ENCODE data around the gene MAPK9. TPM values are rescaled to one million over a fixed set of nuclear protein-coding genes. Genes with fewer than 3 reads are reported as not detected.

MAPK9 gene
- total RNA-seq, 1 donor from 2014 or later, result 47.4 TPM

DNA sequence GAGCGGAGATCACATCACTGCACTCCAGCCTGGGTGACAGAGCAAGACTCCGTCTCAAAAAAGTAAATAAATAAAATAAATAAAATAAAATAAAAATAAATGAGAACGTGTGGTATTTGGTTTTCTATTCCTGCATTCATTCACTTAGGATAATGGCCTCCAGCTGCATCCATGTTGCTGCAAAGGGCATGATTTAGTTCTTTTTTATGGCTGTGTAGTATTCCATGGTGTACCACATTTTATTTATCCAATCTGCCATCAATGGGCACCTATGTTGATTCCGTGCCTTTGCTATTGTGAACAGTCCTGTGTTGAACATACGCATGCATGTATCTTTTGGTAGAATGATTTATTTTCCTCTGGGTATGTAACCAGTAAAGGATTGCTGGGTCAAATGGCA, 74.1 kb downstream of the MAPK9 start:
- H3K27ac Mint-ChIP-seq (ENCODE audit: unreplicated experiment), result no peak overlapping the region
- no peak overlapping the region for H3K4me3 Mint-ChIP-seq (ENCODE audit: unreplicated experiment)
- H3K27me3 Mint-ChIP-seq (ENCODE audit: unreplicated experiment), result peaks cover 7% of the 10 kb centered on the region
- DNase-seq, result no peak
- H3K4me1 Mint-ChIP-seq (ENCODE audit: low read depth, unreplicated experiment), result no peaks in the 10 kb centered on the region
- TF ChIP-seq, protein P1, sequence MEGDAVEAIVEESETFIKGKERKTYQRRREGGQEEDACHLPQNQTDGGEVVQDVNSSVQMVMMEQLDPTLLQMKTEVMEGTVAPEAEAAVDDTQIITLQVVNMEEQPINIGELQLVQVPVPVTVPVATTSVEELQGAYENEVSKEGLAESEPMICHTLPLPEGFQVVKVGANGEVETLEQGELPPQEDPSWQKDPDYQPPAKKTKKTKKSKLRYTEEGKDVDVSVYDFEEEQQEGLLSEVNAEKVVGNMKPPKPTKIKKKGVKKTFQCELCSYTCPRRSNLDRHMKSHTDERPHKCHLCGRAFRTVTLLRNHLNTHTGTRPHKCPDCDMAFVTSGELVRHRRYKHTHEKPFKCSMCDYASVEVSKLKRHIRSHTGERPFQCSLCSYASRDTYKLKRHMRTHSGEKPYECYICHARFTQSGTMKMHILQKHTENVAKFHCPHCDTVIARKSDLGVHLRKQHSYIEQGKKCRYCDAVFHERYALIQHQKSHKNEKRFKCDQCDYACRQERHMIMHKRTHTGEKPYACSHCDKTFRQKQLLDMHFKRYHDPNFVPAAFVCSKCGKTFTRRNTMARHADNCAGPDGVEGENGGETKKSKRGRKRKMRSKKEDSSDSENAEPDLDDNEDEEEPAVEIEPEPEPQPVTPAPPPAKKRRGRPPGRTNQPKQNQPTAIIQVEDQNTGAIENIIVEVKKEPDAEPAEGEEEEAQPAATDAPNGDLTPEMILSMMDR (IDR thresholded peaks at IDR 0.05; ENCODE audit: partially characterized antibody, unreplicated experiment), result no peak
- peaks cover 20% of the 10 kb centered on the region for H3K36me3 Mint-ChIP-seq (ENCODE audit: unreplicated experiment)
- H3K9me3 Mint-ChIP-seq (ENCODE audit: unreplicated experiment), result peaks cover 28% of the 10 kb centered on the region

DNA sequence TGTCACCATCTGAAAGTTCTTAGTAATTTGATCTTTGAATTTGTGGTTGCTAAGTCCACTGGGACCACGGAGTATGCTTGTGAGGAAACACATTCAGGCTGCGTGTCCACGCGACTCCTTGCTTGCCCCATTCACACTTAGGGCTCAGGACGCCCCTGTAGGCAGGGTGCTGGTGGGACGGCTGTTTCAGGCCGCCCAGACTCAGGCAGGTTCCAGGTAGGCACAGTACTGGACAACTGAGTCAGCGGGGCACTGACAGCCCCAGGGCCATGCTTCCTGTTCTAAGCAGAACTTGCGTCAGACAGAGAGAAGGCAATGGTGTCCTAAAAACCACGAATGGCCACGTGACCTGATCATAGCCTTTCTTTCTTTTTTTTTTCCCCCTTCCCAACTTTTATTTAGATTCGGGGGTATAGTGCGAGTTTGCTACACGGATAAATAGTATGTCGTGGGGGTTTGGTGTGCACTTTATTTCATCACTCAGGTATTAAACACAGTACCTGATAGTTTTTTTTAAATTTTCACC, 75.2 kb downstream of the MAPK9 start:
- Mint-ChIP-seq H3K27ac (ENCODE audit: unreplicated experiment) (no peak overlapping the region), H3K27me3 (ENCODE audit: unreplicated experiment) (peaks cover 11% of the 10 kb centered on the region), H3K4me1 (ENCODE audit: low read depth, unreplicated experiment) (no peaks in the 10 kb centered on the region), H3K9me3 (ENCODE audit: unreplicated experiment) (peaks cover 24% of the 10 kb centered on the region), H3K36me3 (ENCODE audit: unreplicated experiment) (peaks cover 20% of the 10 kb centered on the region), H3K4me3 (ENCODE audit: unreplicated experiment) (no peak overlapping the region)
- TF ChIP-seq, protein P1 (IDR thresholded peaks at IDR 0.05; ENCODE audit: partially characterized antibody, unreplicated experiment), result no peak
- DNase-seq, result no peak

DNA sequence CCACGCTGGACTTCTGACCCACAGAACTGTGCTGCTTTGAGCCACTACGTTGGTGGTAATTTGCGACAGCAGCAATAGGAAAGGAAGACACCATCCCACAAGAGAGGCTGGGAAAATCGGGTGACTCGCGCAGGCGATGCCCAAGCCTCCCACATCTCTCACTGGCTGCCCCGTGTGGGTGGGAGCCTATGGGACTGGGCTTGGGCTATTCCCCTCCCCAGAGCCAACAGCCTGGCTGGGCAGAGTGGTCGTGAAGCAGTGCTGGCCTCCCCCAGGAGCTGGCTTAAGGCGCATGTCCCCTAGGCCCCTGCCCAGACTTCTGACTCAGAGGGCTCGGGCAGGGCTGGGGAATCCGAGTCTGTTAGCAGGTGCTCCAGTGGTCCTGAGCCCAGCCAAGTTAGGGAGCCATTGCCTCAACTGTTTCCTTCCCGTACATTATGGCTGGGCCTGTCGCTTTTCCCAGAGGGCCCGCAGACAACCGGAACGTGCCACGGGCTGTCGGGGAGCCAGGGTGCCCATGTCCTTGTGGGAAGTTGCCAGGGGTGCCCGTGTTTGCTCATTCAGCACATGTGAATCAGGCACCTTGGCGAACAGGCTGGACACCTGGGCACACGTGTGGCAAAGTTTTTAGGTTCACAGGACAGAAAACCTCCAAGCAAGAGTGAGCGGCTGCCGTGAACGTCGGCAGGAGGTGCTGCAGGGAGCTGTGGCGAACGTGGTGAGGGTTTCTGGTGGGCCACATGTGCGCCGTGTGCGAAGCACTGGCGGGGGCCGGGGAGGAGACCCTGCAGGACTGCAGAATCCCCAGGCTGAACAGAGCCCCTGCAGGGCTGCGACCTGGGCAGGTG, 75.9 kb downstream of the MAPK9 start:
- Mint-ChIP-seq H3K36me3 (ENCODE audit: unreplicated experiment) (peaks cover 20% of the 10 kb centered on the region), H3K27me3 (ENCODE audit: unreplicated experiment) (peaks cover 11% of the 10 kb centered on the region), H3K4me3 (ENCODE audit: unreplicated experiment) (no peak overlapping the region), H3K27ac (ENCODE audit: unreplicated experiment) (no peak overlapping the region), H3K4me1 (ENCODE audit: low read depth, unreplicated experiment) (no peaks in the 10 kb centered on the region), H3K9me3 (ENCODE audit: unreplicated experiment) (peaks cover 24% of the 10 kb centered on the region)
- TF ChIP-seq, protein P1 (IDR thresholded peaks at IDR 0.05; ENCODE audit: partially characterized antibody, unreplicated experiment), result no peak
- no peak for DNase-seq

DNA sequence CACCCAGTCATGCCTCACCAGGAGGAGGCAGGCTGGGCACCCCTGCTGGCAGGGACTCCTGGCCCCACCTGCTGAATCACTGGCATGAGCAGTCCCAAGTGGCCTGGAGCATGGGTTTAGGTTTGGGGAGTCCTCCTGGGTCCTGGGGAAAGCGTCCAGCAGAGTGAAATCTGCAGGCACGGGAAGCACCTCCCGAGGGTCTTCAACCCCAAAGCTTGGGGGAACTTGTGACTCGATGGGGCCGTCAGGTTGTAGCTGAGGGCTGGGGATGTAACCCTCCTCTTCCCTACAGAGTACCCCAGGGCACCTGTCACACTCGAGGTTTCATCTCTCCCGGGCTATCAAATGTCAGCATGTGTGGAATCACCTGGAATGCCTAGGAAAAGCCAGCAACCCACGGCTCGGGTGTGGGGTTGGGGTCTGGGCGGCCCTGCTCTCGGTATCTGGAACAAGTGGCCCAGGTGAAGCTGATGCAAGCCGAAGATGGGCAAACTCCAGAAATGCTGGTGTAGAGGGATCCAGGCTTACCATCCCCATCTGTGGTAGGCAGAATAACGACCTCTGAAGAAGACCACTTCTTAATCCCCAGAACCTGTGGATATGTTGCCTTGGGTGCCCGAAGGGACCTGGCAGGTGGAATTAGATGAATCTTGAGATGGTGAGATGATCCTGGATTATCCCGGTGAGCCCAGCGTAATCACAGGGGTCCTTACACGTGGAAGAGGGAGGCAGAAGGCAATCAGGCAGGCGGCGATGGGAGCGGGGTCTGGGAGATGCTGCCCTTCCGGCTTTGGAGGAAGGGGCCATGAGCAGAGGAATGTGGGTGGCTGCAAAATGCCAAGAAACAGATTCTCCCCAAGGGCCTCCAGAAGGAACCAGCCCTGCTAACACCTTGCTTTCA, 76.8 kb downstream of the MAPK9 start:
- no peaks in the 10 kb centered on the region for H3K4me1 Mint-ChIP-seq (ENCODE audit: low read depth, unreplicated experiment)
- no peak for DNase-seq
- peaks cover 26% of the 10 kb centered on the region for H3K9me3 Mint-ChIP-seq (ENCODE audit: unreplicated experiment)
- peaks cover 12% of the 10 kb centered on the region for H3K27me3 Mint-ChIP-seq (ENCODE audit: unreplicated experiment)
- TF ChIP-seq, protein P1 (IDR thresholded peaks at IDR 0.05; ENCODE audit: partially characterized antibody, unreplicated experiment), result no peak
- H3K4me3 Mint-ChIP-seq (ENCODE audit: unreplicated experiment), result no peak overlapping the region
- no peak overlapping the region for H3K27ac Mint-ChIP-seq (ENCODE audit: unreplicated experiment)
- H3K36me3 Mint-ChIP-seq (ENCODE audit: unreplicated experiment), result peaks cover 18% of the 10 kb centered on the region
